RWPE2 (cell line): ENCODE data around the gene CALM1.
A peak's percentile ranks its signal among the peaks of the same experiment; 100 is the strongest.

Experiments
- ATAC-seq: fragments of 200-7000 bp; cut with Tn5 transposase; 3 replicates; pipeline ENCODE4 v1.9.1; 2021; ENCODE audit warnings: low read depth
- DNase-seq: peaks from one replicate; pipeline ENCODE4 v3.0.0-alpha.2; 2020; ENCODE audit warnings: low spot score
- H3K27ac ChIP-seq: fragments of 450-650 bp; 2 replicates; pipeline ENCODE4 v1.5.1; 2017; ENCODE audit warnings: mild to moderate bottlenecking; ENCODE audit not compliant: poor library complexity, severe bottlenecking
- H3K27me3 ChIP-seq: fragments of 250-450 bp; sonication (Bioruptor Pico); 2 replicates; pipeline ENCODE4 v1.5.1; 2021; ENCODE audit warnings: mild to moderate bottlenecking, moderate library complexity; ENCODE audit not compliant: insufficient read depth, poor library complexity, severe bottlenecking
- H3K36me3 ChIP-seq: fragments of 250-450 bp; sonication (Bioruptor Pico); 2 replicates; pipeline ENCODE4 v1.5.1; 2020; ENCODE audit warnings: low read depth, mild to moderate bottlenecking, moderate library complexity
- H3K4me1 ChIP-seq: fragments of 250-450 bp; sonication (Bioruptor Pico); 2 replicates; pipeline ENCODE4 v1.5.1; 2021; ENCODE audit warnings: mild to moderate bottlenecking, moderate library complexity; ENCODE audit not compliant: insufficient read depth, poor library complexity, severe bottlenecking
- H3K4me3 ChIP-seq: fragments of 250-450 bp; sonication (Bioruptor Pico); 2 replicates; pipeline ENCODE4 v1.5.1; 2021; ENCODE audit warnings: mild to moderate bottlenecking, moderate library complexity; ENCODE audit not compliant: severe bottlenecking
- H3K9me3 ChIP-seq: fragments of 250-450 bp; sonication (Bioruptor Pico); 2 replicates; pipeline ENCODE4 v1.5.1; 2021; ENCODE audit warnings: mild to moderate bottlenecking, moderate library complexity; ENCODE audit not compliant: severe bottlenecking
- CTCF ChIP-seq: fragments of 450-650 bp; IDR thresholded peaks from one replicate; pipeline ENCODE4 v1.5.1; 2017; ENCODE audit warnings: mild to moderate bottlenecking, moderate library complexity; ENCODE audit not compliant: poor library complexity, severe bottlenecking

The CALM1 gene

GRCh38 chr14:90396341-90397339, at the start of gene CALM1:
Gene CALM1, plus strand, starts transcription at chr14:90397029. Its CDS starts 202 bp downstream, at chr14:90397231.
- H3K4me1 ChIP-seq: peaks cover 27% of the 10 kb centered on the region
- H3K27me3 ChIP-seq: no peaks in the 10 kb centered on the region
- H3K36me3 ChIP-seq: peaks cover 30% of the 10 kb centered on the region
- TF ChIP-seq CTCF: peak; percentile 0
- peak within 1 kb of the TSS; percentile 77 for H3K27ac ChIP-seq
- H3K9me3 ChIP-seq: no peaks in the 10 kb centered on the region
- peak; percentile 93 for DNase-seq
- ATAC-seq: peak; percentile 67
- H3K4me3 ChIP-seq: peak within 1 kb of the TSS; percentile 78

DNA sequence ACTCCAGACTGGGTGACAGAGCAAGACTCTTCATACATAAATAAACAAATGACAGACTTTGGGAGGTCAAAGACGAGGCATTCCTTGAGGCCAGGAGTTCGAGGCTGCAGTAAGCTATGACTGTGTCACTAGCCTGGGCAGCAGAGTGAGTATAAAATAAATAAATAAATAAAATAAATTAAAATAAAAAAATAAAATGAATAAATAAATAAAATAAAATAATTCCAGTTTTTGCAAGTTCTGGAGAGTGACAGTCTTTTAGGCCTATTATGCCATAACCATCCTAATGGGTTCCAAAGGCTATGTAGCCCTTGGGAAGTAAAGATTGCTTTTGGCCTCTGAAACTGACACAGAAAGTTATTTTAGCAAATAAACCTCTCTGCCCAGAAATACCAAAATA, 48.6 kb upstream of the CALM1 start:
- ATAC-seq (no peak), DNase-seq (no peak)
- Histone ChIP-seq H3K4me1 (no peaks in the 10 kb centered on the region), H3K27me3 (no peaks in the 10 kb centered on the region), H3K27ac (no peak overlapping the region), H3K9me3 (no peaks in the 10 kb centered on the region), H3K4me3 (no peak overlapping the region), H3K36me3 (no peaks in the 10 kb centered on the region)
- TF ChIP-seq CTCF: no peak

GRCh38 chr14:90349739-90350138, 47.1 kb upstream of the CALM1 start:
- DNase-seq (no peak), ATAC-seq (no peak)
- no peak overlapping the region for H3K27ac ChIP-seq
- no peaks in the 10 kb centered on the region for H3K27me3 ChIP-seq
- H3K4me3 ChIP-seq: no peak overlapping the region
- H3K9me3 ChIP-seq: no peaks in the 10 kb centered on the region
- H3K36me3 ChIP-seq: no peaks in the 10 kb centered on the region
- TF ChIP-seq CTCF: no peak
- H3K4me1 ChIP-seq: no peaks in the 10 kb centered on the region

- no peak for TF ChIP-seq CTCF
- Histone ChIP-seq H3K27ac (no peak overlapping the region), H3K27me3 (no peaks in the 10 kb centered on the region), H3K9me3 (no peaks in the 10 kb centered on the region), H3K36me3 (no peaks in the 10 kb centered on the region), H3K4me1 (no peaks in the 10 kb centered on the region), H3K4me3 (no peak overlapping the region)
- no peak for ATAC-seq
- no peak for DNase-seq
Observed at GRCh38 chr14:90354551-90355298, 42.1 kb upstream of the CALM1 start.
